Activated CD8-positive, alpha-beta memory T cell treated with anti-CD3 and anti-CD28 coated beads for 36 hours (primary cell): ENCODE measurements around the gene KIF16B. TPM values are rescaled to one million over a fixed set of nuclear protein-coding genes. Genes with fewer than 3 reads are reported as not detected.
"Not testable (repeated sequence)": the region's sequence is repeated elsewhere in the genome, so short reads cannot be mapped to it uniquely, and the experiment has no call there.

Experiments
- CTCF ChIA-PET: fragments of 350-600 bp; sonication (Branson Sonifier 250); formaldehyde crosslinking; loops from one replicate; lab custom pipeline; 2021; ENCODE audit warnings: antibody characterized with exemption; lab: Charles Lee
- POLR2A ChIA-PET: fragments of 350-600 bp; sonication (Branson Sonifier 250); formaldehyde crosslinking; loops from one replicate; lab custom pipeline; 2021; ENCODE audit warnings: antibody characterized with exemption; lab: Charles Lee
- total RNA-seq, 2 experiments: library from RNA; stranded (reverse); gene quantifications; one replicate each; pipeline ENCODE4 v1.2.3, GENCODE V29; 2021

Gene KIF16B
- total RNA-seq, 2 experiments from 2014 or later: 3.2 TPM

- ChIA-PET CTCF (no interaction called here), POLR2A (no interaction called here)
Observed at GRCh38 chr20:16257021-16257420, 316.2 kb downstream of the KIF16B start.

- ChIA-PET POLR2A (no interaction called here), CTCF (no interaction called here)
Observed at GRCh38 chr20:16246870-16247269, 326.4 kb downstream of the KIF16B start.

- CTCF ChIA-PET: no interaction called here
- POLR2A ChIA-PET: no interaction called here
Observed at GRCh38 chr20:16246291-16246690, 327.0 kb downstream of the KIF16B start.

- POLR2A ChIA-PET: no interaction called here
- CTCF ChIA-PET: no interaction called here
Observed at GRCh38 chr20:16245879-16246278, 327.4 kb downstream of the KIF16B start.

GRCh38 chr20:16244892-16245291, 328.4 kb downstream of the KIF16B start:
- ChIA-PET POLR2A (no interaction called here), CTCF (interaction anchor here (1.7 kb wide), 1 partner anchor 10 kb away, joined by 3 read pairs; no protein-coding TSS in a partner anchor)

GRCh38 chr20:16243470-16243869, 329.8 kb downstream of the KIF16B start:
- ChIA-PET POLR2A (no interaction called here), CTCF (no interaction called here)

- ChIA-PET CTCF (no interaction called here), POLR2A (no interaction called here)
Observed at GRCh38 chr20:16241911-16242310, 331.3 kb downstream of the KIF16B start.

GRCh38 chr20:16240355-16240754, 332.9 kb downstream of the KIF16B start:
- ChIA-PET CTCF (no interaction called here), POLR2A (no interaction called here)

- POLR2A ChIA-PET: no interaction called here
- CTCF ChIA-PET: no interaction called here
Observed at GRCh38 chr20:16236589-16237241, 336.5 kb downstream of the KIF16B start.

GRCh38 chr20:16230402-16230801, 342.8 kb downstream of the KIF16B start:
- ChIA-PET POLR2A (no interaction called here), CTCF (no interaction called here)

GRCh38 chr20:16229813-16230212, 343.4 kb downstream of the KIF16B start:
- ChIA-PET CTCF (no interaction called here), POLR2A (no interaction called here)

GRCh38 chr20:16228722-16229121, 344.5 kb downstream of the KIF16B start:
- CTCF ChIA-PET: no interaction called here
- POLR2A ChIA-PET: no interaction called here

- POLR2A ChIA-PET, CTCF ChIA-PET: not testable (repeated sequence)
Observed at GRCh38 chr20:16226961-16227360, 346.3 kb downstream of the KIF16B start.

GRCh38 chr20:16224836-16225235, 348.4 kb downstream of the KIF16B start:
- POLR2A ChIA-PET: no interaction called here
- CTCF ChIA-PET: no interaction called here

- ChIA-PET POLR2A (no interaction called here), CTCF (no interaction called here)
Observed at GRCh38 chr20:16222859-16223411, 350.3 kb downstream of the KIF16B start.

Other genes starting within 250 kb of the KIF16B start
- gene SNRPB2, start 156.6 kb upstream of the KIF16B start, total RNA-seq: 100 to 1,000 TPM; 118 to 119 TPM
- not detected for gene OTOR, start 174.9 kb upstream of the KIF16B start, total RNA-seq